Epithelial cell of proximal tubule (primary cell): Measurements from ENCODE around the gene CDK6. TPM values are rescaled to one million over a fixed set of nuclear protein-coding genes. Genes with fewer than 3 reads are reported as not detected.

Experiments
- DNase-seq: peaks from one replicate; pipeline ENCODE4 v3.0.0-alpha.2; 2011; ENCODE audit warnings: low read depth
- H3K4me3 ChIP-seq: 2 replicates; pipeline ENCODE4 v1.5.1; 2011; ENCODE audit warnings: low read depth, mild to moderate bottlenecking, low read length
- CTCF ChIP-seq: conservative IDR thresholded peaks from 2 replicates; pipeline ENCODE4 v1.5.1; 2012; ENCODE audit warnings: low read depth, mild to moderate bottlenecking, low read length
- total RNA-seq: library from RNA; depleted of rRNA; stranded (reverse); fragments of >200 nt; gene quantifications from 2 replicates; pipeline ENCODE4 v1.2.3, GENCODE V29; 2015

CDK6 gene
- total RNA-seq, 1 donor from 2014 or later: 99.4 TPM

GRCh38 chr7:92794391-92794790 lies 42.0 kb downstream of the CDK6 start:
- H3K4me3 ChIP-seq: no peak overlapping the region
- no peak for DNase-seq
- TF ChIP-seq CTCF: no peak

GRCh38 chr7:92793656-92794205 lies 42.6 kb downstream of the CDK6 start:
- no peak overlapping the region for H3K4me3 ChIP-seq
- DNase-seq: no peak
- TF ChIP-seq CTCF: no peak

- no peak overlapping the region for H3K4me3 ChIP-seq
- TF ChIP-seq CTCF: no peak
- no peak for DNase-seq
These were observed 45.4 kb downstream of the CDK6 start for GRCh38 chr7:92790992-92791391.

GRCh38 chr7:92788559-92789183 lies 47.7 kb downstream of the CDK6 start:
- no peak for DNase-seq
- no peak for TF ChIP-seq CTCF
- no peak overlapping the region for H3K4me3 ChIP-seq

GRCh38 chr7:92785923-92786322 lies 50.5 kb downstream of the CDK6 start:
- no peak for TF ChIP-seq CTCF
- no peak overlapping the region for H3K4me3 ChIP-seq
- no peak for DNase-seq

- TF ChIP-seq CTCF: no peak
- no peak for DNase-seq
- H3K4me3 ChIP-seq: no peak overlapping the region
These were observed 51.4 kb downstream of the CDK6 start for GRCh38 chr7:92784935-92785334.
